OCI-LY7 (cell line): Measurements from ENCODE around the gene BZW2. TPM values are rescaled to one million over a fixed set of nuclear protein-coding genes. Genes with fewer than 3 reads are reported as not detected.

Source experiments
- BruUV-seq: library from RNA; stranded (reverse); fragments of 400-500 nt; replicated peaks from 2 replicates; lab custom pipeline; 2021; lab: Mats Ljungman, UMichigan
- CTCF ChIA-PET: fragments of 300-600 bp; sonication (Branson Sonifier 250); formaldehyde crosslinking; loops from one replicate; lab custom pipeline; 2022; ENCODE audit warnings: antibody characterized with exemption; ENCODE audit not compliant: unreplicated experiment; lab: Charles Lee
- POLR2A ChIA-PET: fragments of 300-600 bp; sonication (Branson Sonifier 250); formaldehyde crosslinking; loops from one replicate; lab custom pipeline; 2022; ENCODE audit warnings: antibody characterized with exemption; lab: Charles Lee
- DNase-seq: peaks from one replicate; pipeline ENCODE4 v3.0.0-alpha.2; 2015; ENCODE audit warnings: low spot score
- H2AFZ ChIP-seq: fragments of 200-600 bp; sonication (generic), shearing (Covaris generic); 2 replicates; pipeline ENCODE4 v1.6.1; 2014; ENCODE audit warnings: mild to moderate bottlenecking, antibody characterized with exemption, low read length, moderate library complexity
- H3K27ac ChIP-seq: fragments of 200-600 bp; sonication (generic); 2 replicates; pipeline ENCODE4 v1.5.1; 2014; ENCODE audit warnings: mixed run types, low read depth, mild to moderate bottlenecking, moderate library complexity, low read length, inconsistent platforms; ENCODE audit not compliant: poor library complexity, severe bottlenecking
- H3K36me3 ChIP-seq: fragments of 200-600 bp; sonication (generic); 2 replicates; pipeline ENCODE4 v1.6.1; 2014; ENCODE audit warnings: mild to moderate bottlenecking, antibody characterized with exemption, low read length, moderate library complexity, mixed read lengths; ENCODE audit not compliant: insufficient read depth
- H3K4me1 ChIP-seq: fragments of 200-600 bp; sonication (generic); 2 replicates; pipeline ENCODE4 v1.5.1; 2014; ENCODE audit warnings: mild to moderate bottlenecking, low read length; ENCODE audit not compliant: insufficient read depth, poor library complexity, severe bottlenecking
- H3K4me2 ChIP-seq: fragments of 200-600 bp; sonication (generic); 2 replicates; pipeline ENCODE4 v1.6.1; 2014; ENCODE audit warnings: mild to moderate bottlenecking, low read length
- H3K4me3 ChIP-seq: fragments of 200-600 bp; sonication (generic); 2 replicates; pipeline ENCODE4 v1.5.1; 2014; ENCODE audit warnings: mild to moderate bottlenecking, low read depth, low read length; ENCODE audit not compliant: poor library complexity, severe bottlenecking
- H3K79me2 ChIP-seq: fragments of 200-600 bp; sonication (generic); 2 replicates; pipeline ENCODE4 v1.6.1; 2016; ENCODE audit warnings: low read depth, mild to moderate bottlenecking, low read length, moderate library complexity, mixed read lengths; ENCODE audit not compliant: insufficient read depth
- H3K9me2 ChIP-seq: fragments of 200-600 bp; sonication (generic); 2 replicates; pipeline ENCODE4 v1.6.1; 2016; ENCODE audit warnings: mild to moderate bottlenecking, low read length, mixed read lengths; ENCODE audit not compliant: insufficient read depth
- H3K9me3 ChIP-seq: fragments of 200-600 bp; sonication (generic); 2 replicates; pipeline ENCODE4 v1.6.1; 2014; ENCODE audit warnings: mild to moderate bottlenecking, mixed run types, low read length, mixed read lengths
- H4K20me1 ChIP-seq: fragments of 200-600 bp; sonication (generic); 2 replicates; pipeline ENCODE4 v1.6.1; 2014; ENCODE audit warnings: mild to moderate bottlenecking, antibody characterized with exemption, low read length, moderate library complexity, mixed read lengths; ENCODE audit not compliant: insufficient read depth
- CTCF ChIP-seq: fragments of 200-600 bp; sonication (generic); conservative IDR thresholded peaks from 2 replicates; pipeline ENCODE4 v1.5.1; 2014; ENCODE audit warnings: mild to moderate bottlenecking, antibody characterized with exemption, low read length, moderate library complexity, mixed read lengths
- EZH2phosphoT487 ChIP-seq: fragments of 200-600 bp; sonication (generic); IDR thresholded peaks from 2 replicates; pipeline ENCODE4 v1.6.1; 2018; ENCODE audit warnings: low read depth, borderline replicate concordance, mild to moderate bottlenecking, mixed run types, antibody characterized with exemption, low read length, moderate library complexity, mixed read lengths
- intact Hi-C: fragments of 100-400 bp; cut with micrococcal nuclease; formaldehyde crosslinking; loops from one replicate; pipeline ENCODE4 v1.10.0; 2022; ENCODE audit not compliant: unreplicated experiment
- total RNA-seq, 2 experiments: library from RNA; depleted of rRNA in 1 of 2; stranded (reverse); fragments of >200 nt in 1 of 2; shearing (Covaris generic) in 1 of 2; gene quantifications; 2 replicates each; pipeline ENCODE4 v1.2.3, GENCODE V29; 2014 to 2022

BZW2 gene
- total RNA-seq, 2 experiments from 2014 or later: 66.8 to 75.2 TPM

GRCh38 chr7:16652888-16653287 is 6.9 kb downstream of the BZW2 start:
- Histone ChIP-seq H3K27ac (no peak overlapping the region), H4K20me1 (peaks cover 65% of the 10 kb centered on the region), H3K4me1 (peaks cover 28% of the 10 kb centered on the region), H3K9me3 (no peaks in the 10 kb centered on the region), H3K9me2 (no peaks in the 10 kb centered on the region), H3K79me2 (peaks cover 100% of the 10 kb centered on the region), H3K4me3 (no peak overlapping the region), H2AFZ (no peak overlapping the region), H3K36me3 (peaks cover 56% of the 10 kb centered on the region), H3K4me2 (no peak overlapping the region)
- BruUV-seq: no TSS peak
- no peak for DNase-seq
- CTCF ChIA-PET: no interaction called here
- intact Hi-C loops: no loop called here
- POLR2A ChIA-PET: interaction anchor here (0.8 to 1.7 kb wide), 2 partner anchors 11 to 23 kb away, joined by 3 to 6 read pairs; no protein-coding TSS in a partner anchor
- TF ChIP-seq CTCF (no peak), EZH2phosphoT487 (no peak)

- no TSS peak for BruUV-seq
- H3K4me3 ChIP-seq: no peak overlapping the region
- peaks cover 98% of the 10 kb centered on the region for H3K79me2 ChIP-seq
- H3K9me3 ChIP-seq: no peaks in the 10 kb centered on the region
- no peak for DNase-seq
- intact Hi-C loops: no loop called here
- H3K36me3 ChIP-seq: peaks cover 37% of the 10 kb centered on the region
- H3K27ac ChIP-seq: no peak overlapping the region
- CTCF ChIA-PET: no interaction called here
- no peak for TF ChIP-seq CTCF
- no peak for TF ChIP-seq EZH2phosphoT487
- H3K9me2 ChIP-seq: no peaks in the 10 kb centered on the region
- H4K20me1 ChIP-seq: peaks cover 41% of the 10 kb centered on the region
- H3K4me1 ChIP-seq: peaks cover 15% of the 10 kb centered on the region
- POLR2A ChIA-PET: interaction anchor here (1.7 kb wide), 1 partner anchor 9 kb away, joined by 7 read pairs; the partner anchor contains the start of genes ANKMY2 and BZW2
- no peak overlapping the region for H3K4me2 ChIP-seq
- H2AFZ ChIP-seq: no peak overlapping the region
Measured at GRCh38 chr7:16655394-16655793, 9.4 kb downstream of the BZW2 start.

DNA sequence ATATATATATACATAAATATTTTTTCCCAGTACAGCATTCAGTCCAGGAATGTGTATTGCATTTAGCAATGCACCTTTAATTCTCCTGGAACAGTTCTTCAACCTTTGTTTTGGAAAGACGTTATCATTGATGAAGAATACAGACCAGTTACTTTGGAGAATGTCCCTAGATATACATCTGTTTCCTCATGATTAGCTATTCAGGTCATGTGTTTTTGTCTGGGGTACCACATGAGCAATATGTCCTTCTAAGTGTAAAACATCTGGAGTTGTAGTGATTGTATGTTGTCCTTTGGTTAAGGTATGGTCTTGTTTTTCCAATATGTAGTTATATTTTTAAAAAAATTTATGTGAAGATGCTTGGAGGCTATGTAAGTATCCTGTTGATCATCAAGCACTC is 10.2 kb downstream of the BZW2 start:
- ChIA-PET CTCF (no interaction called here), POLR2A (interaction anchor here (0.8 to 1.7 kb wide), 3 partner anchors 9 to 12 kb away, joined by 3 to 8 read pairs (median 3); partner anchors contain the start of genes ANKMY2 and BZW2)
- Histone ChIP-seq H3K9me3 (no peaks in the 10 kb centered on the region), H3K9me2 (no peaks in the 10 kb centered on the region), H3K4me3 (no peak overlapping the region), H3K4me2 (no peak overlapping the region), H3K4me1 (peaks cover 8% of the 10 kb centered on the region), H3K27ac (no peak overlapping the region), H4K20me1 (peaks cover 36% of the 10 kb centered on the region), H3K79me2 (peaks cover 98% of the 10 kb centered on the region), H2AFZ (no peak overlapping the region), H3K36me3 (peaks cover 33% of the 10 kb centered on the region)
- DNase-seq: no peak
- no TSS peak for BruUV-seq
- intact Hi-C loops: no loop called here
- TF ChIP-seq EZH2phosphoT487: no peak
- TF ChIP-seq CTCF: no peak
